NCI-H146 (cell line): ENCODE data around the gene DISC1.
"Not testable (repeated sequence)": the region's sequence is repeated elsewhere in the genome, so short reads cannot be mapped to it uniquely, and the experiment has no call there.

Experiments
- DNase-seq: peaks from one replicate; lab custom pipeline; 2025; lab: John Stamatoyannopoulos, UW

The DISC1 gene

GRCh38 chr1:231606712-231607111, 19.9 kb upstream of the DISC1 start:
- DNase-seq, result no peak

- no peak for DNase-seq
These were observed 16.2 kb upstream of the DISC1 start for GRCh38 chr1:231610388-231610787.

- DNase-seq, result no peak
These were observed 15.5 kb upstream of the DISC1 start for GRCh38 chr1:231611111-231611510.

GRCh38 chr1:231611851-231612250, 14.7 kb upstream of the DISC1 start:
- DNase-seq, result no peak

DNA sequence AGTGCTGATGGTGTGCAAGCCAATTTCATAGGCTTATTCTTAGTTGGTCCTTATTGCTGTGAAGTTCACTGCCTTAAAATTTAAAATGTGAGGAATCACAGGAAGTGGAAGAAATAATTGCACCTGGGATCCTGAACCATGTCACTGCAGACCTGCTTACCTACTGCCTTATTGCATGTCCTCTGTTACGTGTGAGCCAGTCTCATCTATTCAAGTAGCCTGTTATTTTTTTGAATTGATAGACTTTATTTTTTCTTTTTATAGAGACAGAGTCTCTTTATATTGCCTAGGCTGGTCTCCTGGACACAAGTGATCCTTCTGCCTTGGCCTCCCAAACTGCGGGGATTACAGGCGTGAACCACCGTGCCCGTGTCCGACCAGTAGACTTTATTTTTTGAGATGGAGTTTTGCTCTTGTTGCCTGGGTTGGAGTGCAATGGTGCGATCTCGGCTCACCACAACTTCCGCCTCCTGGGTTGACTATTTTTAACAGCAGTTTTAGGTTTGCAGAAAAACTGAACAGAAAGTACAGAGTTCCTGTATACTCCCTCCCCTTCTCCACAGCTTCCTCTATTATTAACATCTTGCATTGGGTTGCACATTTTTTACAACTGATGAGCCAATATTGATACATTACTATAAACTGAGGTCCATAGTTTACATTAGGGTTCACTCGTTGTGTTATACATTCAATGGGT, 14.0 kb upstream of the DISC1 start:
- no peak for DNase-seq

DNA sequence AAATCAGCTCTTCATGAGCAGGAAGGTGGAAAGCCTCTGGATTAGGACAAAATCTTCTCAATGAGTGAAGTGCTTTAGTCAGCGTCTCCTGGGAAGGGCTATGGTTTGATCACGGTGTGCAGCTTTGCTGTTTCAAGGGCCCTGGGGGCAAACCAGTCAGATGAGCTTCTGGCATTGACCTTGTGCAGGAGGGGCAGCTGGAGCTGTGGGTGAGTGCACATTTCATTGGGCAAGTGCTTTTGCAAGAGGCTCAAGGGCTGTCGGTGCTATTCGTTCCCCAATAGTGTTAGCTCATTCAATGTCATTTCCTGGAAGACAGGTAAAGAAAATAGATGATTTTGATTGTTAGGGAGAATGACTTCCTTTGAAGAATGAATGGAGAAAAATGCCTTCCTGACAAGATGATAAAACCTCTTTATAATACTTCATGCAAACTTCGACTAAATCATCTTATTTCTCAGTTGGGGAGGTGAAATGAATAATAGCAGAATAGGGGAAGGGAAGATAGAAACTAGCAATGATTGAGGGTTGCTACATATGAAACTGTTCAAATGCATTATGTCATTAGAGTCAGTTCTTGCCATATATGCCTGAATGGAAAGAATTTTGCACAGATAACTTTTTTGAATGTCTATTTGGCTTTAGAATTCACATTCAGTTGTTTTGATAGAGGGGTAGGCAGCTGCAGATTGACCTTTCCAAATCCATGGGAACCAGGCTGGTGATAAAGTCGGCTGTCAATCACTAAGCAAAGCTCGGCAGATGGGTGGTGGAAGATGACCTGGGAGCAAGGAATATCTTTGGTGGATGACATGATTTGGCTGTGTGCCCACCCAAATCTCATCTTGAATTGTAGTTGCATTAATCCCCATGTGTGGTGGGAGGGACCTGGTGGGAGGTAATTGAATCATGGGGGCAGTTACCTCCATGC, 12.9 kb upstream of the DISC1 start:
- no peak for DNase-seq

DNA sequence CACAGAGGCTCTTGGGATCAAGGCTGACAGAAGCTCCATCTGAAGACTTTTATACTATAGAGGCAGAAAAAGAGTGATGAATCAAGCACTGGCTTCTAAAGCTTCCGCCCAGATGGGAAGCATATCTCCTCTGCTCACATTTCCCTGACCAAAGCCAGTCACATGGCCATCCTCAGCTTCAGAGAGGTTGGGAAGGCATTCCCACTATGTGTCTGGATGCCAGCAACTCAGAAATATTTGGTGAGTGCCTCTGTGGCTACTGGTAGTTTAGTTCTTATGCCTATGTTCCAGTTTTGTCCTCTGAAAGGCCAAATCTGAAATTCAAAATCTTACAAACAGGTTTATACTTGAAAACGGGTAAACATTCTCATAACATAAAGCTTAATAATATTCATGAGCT, 9.9 kb upstream of the DISC1 start:
- DNase-seq, result no peak

DNA sequence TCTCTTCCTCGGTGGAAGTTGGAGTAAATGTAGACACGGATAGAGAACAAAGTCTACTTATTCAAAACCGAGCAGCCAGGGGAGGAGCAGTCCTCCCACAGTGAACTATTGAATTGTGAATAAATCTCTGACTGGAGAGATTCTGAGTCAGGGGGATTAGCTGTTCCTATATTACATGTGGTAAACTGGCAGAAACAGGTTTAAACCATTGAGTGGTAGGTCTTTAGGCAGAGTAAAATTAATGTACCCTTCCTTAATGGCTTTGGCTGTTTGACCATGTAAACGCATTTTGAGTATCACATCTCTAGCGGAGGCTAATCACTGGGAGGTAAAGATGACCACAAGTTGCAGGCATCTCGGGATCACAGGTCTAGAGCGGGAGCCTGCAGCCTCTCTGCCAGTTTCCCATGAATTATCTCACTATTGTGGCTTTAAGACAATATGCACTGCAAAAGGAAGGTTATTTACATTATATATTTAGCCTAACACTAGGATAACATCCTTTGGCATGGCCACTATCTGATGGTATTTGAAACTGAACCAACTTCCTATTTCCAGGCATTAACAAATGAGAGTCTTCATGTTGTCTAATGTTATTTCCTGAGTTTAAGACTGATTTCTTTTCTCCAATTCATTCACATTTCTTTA, 7.9 kb upstream of the DISC1 start:
- no peak for DNase-seq

- DNase-seq, result no peak
These were observed 7.3 kb upstream of the DISC1 start for GRCh38 chr1:231619257-231619634.

- DNase-seq, result not testable (repeated sequence)
These were observed 1.5 kb upstream of the DISC1 start for GRCh38 chr1:231625042-231625441.

- DNase-seq, result peak; percentile 38
These were observed 535 bp upstream of the DISC1 start for GRCh38 chr1:231625975-231626534.

DNA sequence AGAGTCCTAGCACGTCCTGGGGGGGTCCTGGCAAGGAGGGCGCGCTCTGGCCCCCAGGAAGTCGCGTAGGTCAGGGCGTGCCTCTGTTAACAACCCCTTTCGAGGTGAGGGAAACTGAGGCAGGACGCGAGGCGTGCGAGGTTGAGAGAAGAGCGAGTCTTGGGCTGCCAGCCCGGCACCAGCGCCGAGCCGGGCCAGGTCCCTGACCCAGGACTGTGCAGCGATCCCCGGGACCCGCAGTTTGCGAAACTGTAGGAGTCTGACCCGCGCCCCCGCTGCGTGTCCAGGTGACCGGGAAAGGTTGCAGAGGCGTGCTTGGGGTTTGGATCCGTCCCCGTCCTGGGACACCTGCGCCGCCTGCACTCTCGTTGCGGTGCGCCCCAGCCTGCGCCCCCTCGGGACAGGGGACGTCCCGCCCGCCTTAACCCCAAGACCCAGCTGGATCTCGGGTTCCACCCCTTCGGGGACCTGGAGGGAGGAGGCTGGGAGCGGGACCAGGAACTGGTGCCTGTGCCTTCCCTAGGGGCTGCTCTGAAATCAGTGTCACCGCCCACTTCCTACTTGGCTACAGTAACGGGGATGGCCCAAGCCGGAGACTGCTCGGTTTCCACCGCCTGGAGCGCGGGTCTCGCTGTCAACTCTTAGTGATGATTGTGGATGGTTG, 493 bp downstream of the DISC1 start:
- peak; percentile 84 for DNase-seq

GRCh38 chr1:231628207-231628876, 1.8 kb downstream of the DISC1 start:
- DNase-seq, result peak; percentile 85

DNA sequence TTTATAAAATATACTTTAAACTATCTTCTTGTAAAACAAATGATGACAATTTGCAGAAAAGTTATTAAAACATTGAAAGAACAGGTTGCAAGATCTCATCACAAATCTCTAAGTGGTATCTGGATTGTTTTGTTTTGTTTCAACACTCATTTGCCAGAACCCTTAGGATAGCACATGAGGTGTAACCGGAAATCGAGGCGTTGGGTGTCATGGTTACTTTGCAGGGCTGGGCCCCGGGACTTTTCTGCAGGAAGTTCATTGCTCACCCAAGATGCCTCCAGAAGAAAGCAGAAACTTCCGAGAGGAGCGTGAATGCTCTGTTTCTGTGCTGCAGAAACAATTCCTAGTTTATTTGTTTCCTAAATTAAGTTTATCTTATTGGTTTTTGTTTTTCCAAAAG, 2.5 kb downstream of the DISC1 start:
- DNase-seq, result no peak

DNA sequence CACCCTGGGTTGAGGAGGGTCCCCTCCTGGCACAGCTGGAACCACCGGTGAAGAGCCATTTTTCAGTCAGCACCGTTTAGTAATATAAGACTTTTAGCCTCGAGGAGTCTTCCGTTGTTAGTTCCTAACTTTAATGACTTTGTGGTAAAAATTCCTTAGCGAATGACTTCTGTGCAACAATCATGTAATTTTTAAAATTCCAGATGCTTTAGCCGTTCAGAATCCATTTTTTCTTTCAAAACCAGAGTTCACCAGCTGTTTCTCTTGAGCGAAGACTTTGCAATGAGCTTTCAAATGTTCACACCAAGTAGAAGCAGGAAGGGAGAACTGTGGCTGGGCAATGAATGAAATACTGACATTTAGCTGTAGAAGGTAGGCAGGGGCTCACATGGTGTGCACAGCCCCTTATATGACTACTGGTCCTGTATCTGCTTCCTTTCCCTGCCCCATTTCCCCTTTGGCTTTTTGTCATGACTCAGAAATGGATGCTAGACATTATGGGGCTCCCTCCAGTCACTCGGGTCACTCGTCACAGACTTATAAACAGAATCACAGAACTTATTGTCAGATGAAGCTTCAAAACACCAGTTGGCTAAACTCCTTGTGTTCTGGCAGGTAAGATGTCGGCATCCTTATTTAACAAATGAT, 4.1 kb downstream of the DISC1 start:
- DNase-seq, result no peak

DNA sequence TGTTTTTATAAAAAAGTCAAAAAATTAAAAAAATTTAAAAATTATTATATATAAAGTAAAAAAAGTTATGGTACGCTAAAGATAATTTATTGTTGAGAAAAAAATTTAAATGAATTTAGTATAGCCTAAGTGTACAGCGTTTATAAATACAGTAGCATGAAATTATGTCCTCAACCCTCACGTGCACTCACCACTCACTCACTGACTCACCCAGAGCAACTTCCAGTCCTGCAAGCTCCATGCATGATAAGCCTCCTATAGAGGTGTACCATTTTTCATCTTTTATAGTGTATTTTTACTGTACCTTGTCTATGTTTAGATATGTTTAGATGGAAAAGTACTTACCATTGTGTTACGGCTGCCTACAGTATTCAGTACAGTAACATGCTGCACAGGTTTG, 5.1 kb downstream of the DISC1 start:
- DNase-seq, result no peak

DNA sequence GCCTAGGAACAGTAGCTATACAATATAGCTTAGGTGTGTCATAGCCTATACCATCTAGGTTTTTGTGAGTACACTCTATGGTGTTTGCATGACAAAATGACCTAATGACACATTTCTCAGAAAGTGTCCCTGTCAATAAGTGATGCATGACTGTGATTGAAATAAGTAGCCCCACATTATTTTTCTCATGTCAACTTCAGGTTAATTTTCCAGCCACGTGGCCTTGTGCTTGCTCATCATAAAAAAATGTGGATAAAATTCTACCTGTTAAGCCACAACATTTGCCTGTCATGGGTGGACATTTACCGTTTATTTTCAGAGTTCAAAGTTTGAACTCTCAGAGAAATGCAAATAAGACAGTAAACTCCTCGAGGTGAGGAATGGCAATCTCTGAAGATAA, 5.5 kb downstream of the DISC1 start:
- DNase-seq, result no peak

DNA sequence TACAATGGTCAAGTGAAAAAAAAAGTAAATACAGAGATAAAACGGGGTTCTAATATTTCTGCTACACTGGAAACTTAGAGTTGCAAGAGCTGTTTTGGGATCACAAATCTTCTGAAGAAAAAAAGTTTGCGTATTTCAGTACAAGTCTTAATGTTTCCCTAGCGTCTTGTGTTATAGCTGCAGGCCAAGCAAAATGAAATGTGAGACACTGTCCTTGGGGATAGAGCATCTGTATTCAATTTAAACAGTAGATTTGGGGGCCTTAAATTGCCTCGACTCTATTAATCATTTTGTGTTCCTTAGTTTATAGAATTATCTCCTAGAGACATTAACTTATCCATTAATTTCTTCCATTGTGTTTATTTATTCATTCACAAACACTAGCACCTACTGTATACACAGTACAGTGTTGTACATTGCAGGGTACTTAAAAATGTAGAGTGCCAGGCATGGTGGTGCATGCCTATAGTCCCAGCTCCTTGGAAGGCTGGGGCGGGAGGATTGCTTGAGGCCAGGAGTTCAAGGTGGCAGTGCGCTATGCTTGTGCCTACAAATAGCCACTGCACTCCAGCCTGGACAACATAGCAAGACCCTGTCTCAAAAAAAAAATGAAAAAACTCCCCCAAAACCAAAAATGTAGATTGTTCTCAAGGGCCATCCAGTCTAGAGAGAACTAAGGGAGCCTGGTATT, 7.9 kb downstream of the DISC1 start:
- no peak for DNase-seq

- peak; percentile 61 for DNase-seq
These were observed 9.6 kb downstream of the DISC1 start for GRCh38 chr1:231636157-231636556.

DNA sequence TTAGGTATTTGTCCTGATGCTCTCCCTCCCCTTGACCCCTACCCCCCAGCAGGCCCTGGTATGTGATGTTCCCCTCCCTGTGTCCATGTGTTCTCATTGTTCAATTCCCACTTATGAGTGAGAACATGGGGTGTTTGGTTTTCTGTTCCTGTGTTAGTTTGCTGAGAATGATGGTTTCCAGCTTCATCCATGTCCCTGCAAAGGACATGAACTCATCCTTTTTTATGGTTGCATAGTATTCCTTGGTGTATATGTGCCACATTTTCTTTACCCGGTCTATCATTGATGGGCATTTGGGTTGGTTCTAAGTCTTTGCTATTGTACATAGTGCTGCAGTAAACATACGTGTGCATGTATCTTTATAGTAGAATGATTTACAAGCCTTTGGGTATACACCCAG, 10.3 kb downstream of the DISC1 start:
- DNase-seq, result not testable (repeated sequence)
